Tibial nerve (tissue), 4 donors: ENCODE results near the gene AUTS2. TPM values are rescaled to one million over a fixed set of nuclear protein-coding genes. Genes with fewer than 3 reads are reported as not detected.

Experiments used
- DNase-seq, 2 donors: peaks; one replicate each; pipeline ENCODE4 v3.0.0-alpha.2; 2019; ENCODE audit warnings: low spot score in 2 of 2
- H3K27ac ChIP-seq, 4 donors: fragments of 200-600 bp; sonication (generic) in 3 of 4; one replicate each; pipeline ENCODE4 v1.5.1; 2017 to 2019; ENCODE audit warnings: mild to moderate bottlenecking in 1 of 4
- H3K27me3 ChIP-seq, 2 donors: fragments of 200-600 bp; sonication (generic) in 1 of 2; one replicate each; pipeline versions ENCODE4 v1.5.1 to v1.6.0; 2017 to 2019
- H3K36me3 ChIP-seq, 3 donors: fragments of 200-600 bp; sonication (generic); one replicate each; pipeline ENCODE4 v1.5.1; 2018 to 2019
- H3K4me1 ChIP-seq, 4 donors: fragments of 200-600 bp; sonication (generic) in 3 of 4; one replicate each; pipeline ENCODE4 v1.5.1; 2017 to 2019
- H3K4me3 ChIP-seq, 4 donors: fragments of 200-600 bp; sonication (generic) in 3 of 4; one replicate each; pipeline ENCODE4 v1.5.1; 2017 to 2019; ENCODE audit warnings: mild to moderate bottlenecking in 1 of 4, moderate library complexity in 1 of 4
- H3K9me3 ChIP-seq, 4 donors: fragments of 200-600 bp; sonication (generic) in 3 of 4; one replicate each; pipeline ENCODE4 v1.5.1; 2017 to 2019
- EP300 ChIP-seq, 2 donors: sonication (generic); formaldehyde crosslinking; IDR thresholded peaks; one replicate each; pipeline ENCODE4 v1.6.1; 2017; ENCODE audit warnings: antibody characterized with exemption in 2 of 2, mild to moderate bottlenecking in 1 of 2
- POLR2A ChIP-seq, 2 donors: fragments of 450-650 bp; IDR thresholded peaks; one replicate each; pipeline ENCODE4 v1.6.1; 2017; ENCODE audit warnings: antibody characterized with exemption in 2 of 2, mild to moderate bottlenecking in 2 of 2, moderate library complexity in 2 of 2
- WGBS, 2 donors: methylation state at CpG; one replicate each; pipeline ENCODE4 v1.1.5; 2018; 5-methylcytosine and 5-hydroxymethylcytosine counted together
- total RNA-seq, 4 donors: library from RNA; depleted of rRNA; stranded (reverse); fragments of >200 nt; gene quantifications; one replicate each; pipeline ENCODE4 v1.1.0, GENCODE V29; 2016
- TF ChIP-seq, protein P1 (sequence below), 5 experiments: fragments of 200-600 bp in 3 of 5; fragments of 450-650 bp in 2 of 5; sonication (generic) in 3 of 5; IDR thresholded peaks; one replicate each; pipeline ENCODE4 v1.5.1; 2016 to 2019; ENCODE audit warnings: antibody characterized with exemption in 5 of 5, mild to moderate bottlenecking in 3 of 5, moderate library complexity in 2 of 5

The AUTS2 gene
- total RNA-seq, 4 donors from 2014 or later: 56.6 to 87.9 (median 71.6) TPM

- DNase-seq: no peak
- H3K4me1 ChIP-seq: peaks cover 0 to 18% (median 1%) of the 10 kb centered on the region in 4 donors
- H3K36me3 ChIP-seq: no peaks in the 10 kb centered on the region
- WGBS, 2 donors: 43 to 55% methylated on average over 6 of the region's 6 CpGs
- TF ChIP-seq, protein P1, sequence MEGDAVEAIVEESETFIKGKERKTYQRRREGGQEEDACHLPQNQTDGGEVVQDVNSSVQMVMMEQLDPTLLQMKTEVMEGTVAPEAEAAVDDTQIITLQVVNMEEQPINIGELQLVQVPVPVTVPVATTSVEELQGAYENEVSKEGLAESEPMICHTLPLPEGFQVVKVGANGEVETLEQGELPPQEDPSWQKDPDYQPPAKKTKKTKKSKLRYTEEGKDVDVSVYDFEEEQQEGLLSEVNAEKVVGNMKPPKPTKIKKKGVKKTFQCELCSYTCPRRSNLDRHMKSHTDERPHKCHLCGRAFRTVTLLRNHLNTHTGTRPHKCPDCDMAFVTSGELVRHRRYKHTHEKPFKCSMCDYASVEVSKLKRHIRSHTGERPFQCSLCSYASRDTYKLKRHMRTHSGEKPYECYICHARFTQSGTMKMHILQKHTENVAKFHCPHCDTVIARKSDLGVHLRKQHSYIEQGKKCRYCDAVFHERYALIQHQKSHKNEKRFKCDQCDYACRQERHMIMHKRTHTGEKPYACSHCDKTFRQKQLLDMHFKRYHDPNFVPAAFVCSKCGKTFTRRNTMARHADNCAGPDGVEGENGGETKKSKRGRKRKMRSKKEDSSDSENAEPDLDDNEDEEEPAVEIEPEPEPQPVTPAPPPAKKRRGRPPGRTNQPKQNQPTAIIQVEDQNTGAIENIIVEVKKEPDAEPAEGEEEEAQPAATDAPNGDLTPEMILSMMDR (IDR thresholded peaks at IDR 0.05): no peak
- TF ChIP-seq POLR2A (IDR thresholded peaks at IDR 0.05): no peak
- no peak for TF ChIP-seq EP300 (IDR thresholded peaks at IDR 0.05)
- peaks cover 0 to 5% of the 10 kb centered on the region in 2 donors for H3K27me3 ChIP-seq
- H3K4me3 ChIP-seq: peak overlapping the region in 1 of 4 donors; percentile 48
- no peak overlapping the region for H3K27ac ChIP-seq
- peaks cover 0 to 1% (median 0%) of the 10 kb centered on the region in 4 donors for H3K9me3 ChIP-seq
Measured at GRCh38 chr7:70595370-70595754, 997.1 kb downstream of the AUTS2 start.

DNA sequence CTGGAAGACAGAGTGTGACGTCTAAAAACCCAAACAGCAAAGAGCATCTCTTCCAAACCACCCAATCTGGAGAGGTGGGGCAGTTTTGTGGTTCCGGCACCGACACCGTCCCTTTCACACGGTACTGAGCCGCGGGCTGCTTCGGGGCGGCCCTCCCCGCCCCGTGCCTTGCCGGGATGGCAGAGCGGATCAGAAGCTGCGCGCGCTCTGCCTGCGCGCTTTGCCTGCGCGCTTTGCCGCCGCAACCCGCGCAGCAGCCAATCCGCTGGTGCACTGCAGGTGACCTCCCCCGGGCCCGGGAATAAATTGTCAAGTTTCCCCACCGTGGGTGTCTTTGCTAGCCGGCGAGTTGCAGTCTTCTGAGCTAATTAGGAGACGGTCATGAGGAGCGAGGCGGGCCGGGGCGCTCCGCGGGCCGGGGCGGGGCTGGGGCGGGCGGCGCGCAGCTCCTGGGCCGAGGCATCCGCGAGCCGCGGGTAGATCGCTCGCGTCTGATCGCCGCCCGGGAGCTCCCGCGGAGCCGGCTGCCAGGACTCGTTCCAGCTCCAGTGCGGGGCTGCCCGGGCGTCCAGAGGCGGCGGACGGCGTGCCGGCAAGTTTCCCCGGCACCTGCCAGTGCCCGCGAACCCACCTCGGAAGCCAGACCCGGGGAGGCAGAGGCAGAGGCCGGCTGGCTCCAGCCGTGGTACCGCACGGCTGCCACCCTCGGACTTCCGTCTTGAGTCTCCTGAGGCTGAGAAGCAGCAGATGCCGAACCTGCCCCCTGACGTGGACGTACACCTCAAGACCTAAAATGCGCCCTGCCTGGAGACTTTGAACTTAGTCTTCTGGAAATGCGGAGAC is 997.7 kb downstream of the AUTS2 start:
- Histone ChIP-seq H3K36me3 (no peaks in the 10 kb centered on the region), H3K27ac (no peak overlapping the region), H3K4me1 (peaks cover 0 to 15% (median 1%) of the 10 kb centered on the region in 4 donors), H3K4me3 (peak overlapping the region; percentile 9 to 48 (median 29)), H3K27me3 (peaks cover 0 to 5% of the 10 kb centered on the region in 2 donors), H3K9me3 (peaks cover 0 to 7% (median 3%) of the 10 kb centered on the region in 4 donors)
- TF ChIP-seq EP300 (IDR thresholded peaks at IDR 0.05): no peak
- 10 to 15% methylated on average over 17 to 71 of the region's 82 CpGs for WGBS, 2 donors
- no peak for DNase-seq

GRCh38 chr7:70596598-70596913 is 998.3 kb downstream of the AUTS2 start:
- Histone ChIP-seq H3K36me3 (no peaks in the 10 kb centered on the region), H3K4me3 (peak overlapping the region in 1 of 4 donors; percentile 48), H3K27me3 (peaks cover 0 to 5% of the 10 kb centered on the region in 2 donors), H3K4me1 (peaks cover 0 to 15% (median 1%) of the 10 kb centered on the region in 4 donors), H3K9me3 (peaks cover 0 to 10% (median 5%) of the 10 kb centered on the region in 4 donors), H3K27ac (no peak overlapping the region)
- no peak for TF ChIP-seq EP300 (IDR thresholded peaks at IDR 0.05)
- TF ChIP-seq, protein P1 (IDR thresholded peaks at IDR 0.05): no peak
- TF ChIP-seq POLR2A (IDR thresholded peaks at IDR 0.05): no peak
- no peak for DNase-seq
- WGBS, 2 donors: 62 to 75% methylated on average over 11 of the region's 11 CpGs

DNA sequence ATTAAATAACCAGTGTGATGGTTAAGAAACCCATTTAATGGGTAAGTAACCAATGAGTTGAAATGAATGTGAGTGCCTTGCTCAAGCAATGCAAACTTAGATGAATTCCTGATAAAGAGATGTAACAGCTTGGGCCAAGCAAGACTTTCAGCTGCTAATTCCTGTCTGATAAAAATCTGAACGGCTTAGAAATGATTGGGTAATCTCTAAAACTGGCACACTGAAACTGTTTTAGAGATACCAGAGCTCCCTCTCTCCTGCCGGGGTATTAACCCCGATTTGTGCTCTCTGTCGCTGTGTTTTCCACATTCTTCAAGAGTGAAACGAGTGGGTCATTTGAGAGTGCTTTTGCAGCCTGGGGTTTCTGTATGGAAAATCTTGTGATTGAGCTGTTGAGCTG is 998.8 kb downstream of the AUTS2 start:
- Histone ChIP-seq H3K36me3 (no peaks in the 10 kb centered on the region), H3K4me3 (no peak overlapping the region), H3K27me3 (peaks cover 0 to 5% of the 10 kb centered on the region in 2 donors), H3K9me3 (peaks cover 0 to 10% (median 5%) of the 10 kb centered on the region in 4 donors), H3K27ac (no peak overlapping the region), H3K4me1 (peaks cover 0 to 15% (median 1%) of the 10 kb centered on the region in 4 donors)
- no peak for DNase-seq
- WGBS, 2 donors: 80 to 87% methylated on average over 5 of the region's 5 CpGs
- TF ChIP-seq, protein P1 (IDR thresholded peaks at IDR 0.05): no peak
- TF ChIP-seq EP300 (IDR thresholded peaks at IDR 0.05) (no peak), POLR2A (IDR thresholded peaks at IDR 0.05) (no peak)

DNA sequence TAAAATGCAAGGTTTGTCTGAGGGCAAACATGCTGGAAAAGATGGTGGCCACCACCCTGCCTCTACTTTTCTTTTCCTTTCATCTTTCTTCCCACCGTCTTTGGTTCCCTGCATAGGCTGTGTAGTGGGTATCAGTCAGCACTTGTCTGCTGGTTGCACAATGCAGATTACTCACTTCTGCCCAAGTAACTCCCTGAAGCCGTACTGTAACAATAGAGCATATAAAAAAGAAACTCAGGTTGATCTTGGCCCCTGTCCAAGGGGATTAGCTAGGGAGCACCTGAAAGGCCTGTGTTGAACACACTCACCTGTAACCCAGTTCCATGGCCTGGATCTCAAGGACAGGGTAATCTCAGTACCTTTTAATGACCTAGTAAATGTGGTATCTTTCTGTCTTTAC is 1000.7 kb downstream of the AUTS2 start:
- Histone ChIP-seq H3K9me3 (peaks cover 0 to 10% (median 5%) of the 10 kb centered on the region in 4 donors), H3K4me1 (peaks cover 0 to 15% (median 1%) of the 10 kb centered on the region in 4 donors), H3K27ac (no peak overlapping the region), H3K27me3 (peaks cover 0 to 5% of the 10 kb centered on the region in 2 donors), H3K4me3 (no peak overlapping the region), H3K36me3 (peaks cover 0 to 9% (median 0%) of the 10 kb centered on the region in 3 donors)
- TF ChIP-seq, protein P1 (IDR thresholded peaks at IDR 0.05): no peak
- TF ChIP-seq POLR2A (IDR thresholded peaks at IDR 0.05): no peak
- TF ChIP-seq EP300 (IDR thresholded peaks at IDR 0.05): no peak
- 85 to 100% methylated on average over 2 of the region's 2 CpGs for WGBS, 2 donors
- DNase-seq: no peak
